SH-SY5Y (cell line): ENCODE measurements around the gene CDH4.

Experiments used
- GATA2 ChIP-seq: IDR thresholded peaks from 2 replicates; pipeline ENCODE4 v1.6.1; 2011; ENCODE audit warnings: mild to moderate bottlenecking, low read depth, low read length
- GATA3 ChIP-seq: IDR thresholded peaks from 2 replicates; pipeline ENCODE4 v1.6.1; 2011; ENCODE audit warnings: low read depth, mild to moderate bottlenecking, low read length, moderate library complexity

GRCh38 chr20:61556111-61556510, 304.1 kb downstream of the CDH4 start:
- TF ChIP-seq GATA3 (no peak), GATA2 (no peak)
